GM12873 (cell line): ENCODE data around the gene CD8B2.

ENCODE experiments used
- TF ChIP-seq, protein P1 (sequence below): IDR thresholded peaks from 2 replicates; pipeline ENCODE4 v1.5.1; 2012; ENCODE audit warnings: low read depth, mild to moderate bottlenecking, moderate library complexity, low read length, control low read depth; ENCODE audit not compliant: insufficient read depth; ENCODE audit errors: missing control alignments

Gene CD8B2

DNA sequence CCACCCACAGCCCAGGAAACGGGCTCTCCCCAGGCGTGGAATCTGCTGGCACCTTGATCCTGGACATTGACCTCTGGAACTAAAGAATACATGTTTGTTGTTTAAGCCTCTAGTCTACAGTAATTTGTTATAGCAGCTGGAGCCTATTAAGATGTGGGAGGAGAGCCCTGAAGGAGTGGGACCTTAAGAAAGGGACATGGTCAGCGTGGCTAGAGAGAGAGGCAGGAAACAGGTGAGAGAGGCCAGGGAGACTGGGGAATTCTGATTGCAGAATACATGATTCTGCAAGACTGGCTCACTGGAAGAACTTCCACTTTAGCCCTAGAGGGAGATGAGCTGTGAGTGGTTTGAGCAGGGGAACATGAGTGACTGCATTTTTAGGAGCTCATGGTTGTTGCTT, 83.2 kb downstream of the CD8B2 start:
- TF ChIP-seq, protein P1, sequence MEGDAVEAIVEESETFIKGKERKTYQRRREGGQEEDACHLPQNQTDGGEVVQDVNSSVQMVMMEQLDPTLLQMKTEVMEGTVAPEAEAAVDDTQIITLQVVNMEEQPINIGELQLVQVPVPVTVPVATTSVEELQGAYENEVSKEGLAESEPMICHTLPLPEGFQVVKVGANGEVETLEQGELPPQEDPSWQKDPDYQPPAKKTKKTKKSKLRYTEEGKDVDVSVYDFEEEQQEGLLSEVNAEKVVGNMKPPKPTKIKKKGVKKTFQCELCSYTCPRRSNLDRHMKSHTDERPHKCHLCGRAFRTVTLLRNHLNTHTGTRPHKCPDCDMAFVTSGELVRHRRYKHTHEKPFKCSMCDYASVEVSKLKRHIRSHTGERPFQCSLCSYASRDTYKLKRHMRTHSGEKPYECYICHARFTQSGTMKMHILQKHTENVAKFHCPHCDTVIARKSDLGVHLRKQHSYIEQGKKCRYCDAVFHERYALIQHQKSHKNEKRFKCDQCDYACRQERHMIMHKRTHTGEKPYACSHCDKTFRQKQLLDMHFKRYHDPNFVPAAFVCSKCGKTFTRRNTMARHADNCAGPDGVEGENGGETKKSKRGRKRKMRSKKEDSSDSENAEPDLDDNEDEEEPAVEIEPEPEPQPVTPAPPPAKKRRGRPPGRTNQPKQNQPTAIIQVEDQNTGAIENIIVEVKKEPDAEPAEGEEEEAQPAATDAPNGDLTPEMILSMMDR = no peak
